HFF-Myc (cell line): Measurements from ENCODE around the gene OR4D6.

Experiments
- DNase-seq: peaks from one replicate; pipeline ENCODE4 v3.0.0-alpha.2; 2011; ENCODE audit warnings: low read depth; ENCODE audit errors: extremely low read depth
- H3K4me3 ChIP-seq: replicated peaks from 2 replicates; pipeline ENCODE4 v1.5.1; 2011; ENCODE audit warnings: low read depth, mild to moderate bottlenecking, control low read depth, low read length
- CTCF ChIP-seq: IDR thresholded peaks from 2 replicates; pipeline ENCODE4 v1.5.1; 2012; ENCODE audit warnings: mild to moderate bottlenecking, low read depth, low read length, control low read depth; ENCODE audit errors: missing control alignments

OR4D6 gene

GRCh38 chr11:59501931-59502330 lies 45.2 kb downstream of the OR4D6 start:
- TF ChIP-seq CTCF: no peak
- no peak for DNase-seq
- no peak overlapping the region for H3K4me3 ChIP-seq

GRCh38 chr11:59503276-59503675 lies 46.5 kb downstream of the OR4D6 start, which contains the start of gene OR4D11:
Gene OR4D11, plus strand, starts transcription at chr11:59503576. Its CDS starts 0 bp downstream, at chr11:59503576.
- DNase-seq: no peak
- no peak within 1 kb of the TSS for H3K4me3 ChIP-seq
- TF ChIP-seq CTCF: no peak
